ENCODE measurements around the gene GGA1. TPM values are rescaled to one million over a fixed set of nuclear protein-coding genes. Genes with fewer than 3 reads are reported as not detected.
"Not testable (repeated sequence)": the region's sequence is repeated elsewhere in the genome, so short reads cannot be mapped to it uniquely, and the experiment has no call there.

Gene GGA1
- total RNA-seq, 2 experiments from 2014 or later, result 57.0 to 60.9 TPM

DNA sequence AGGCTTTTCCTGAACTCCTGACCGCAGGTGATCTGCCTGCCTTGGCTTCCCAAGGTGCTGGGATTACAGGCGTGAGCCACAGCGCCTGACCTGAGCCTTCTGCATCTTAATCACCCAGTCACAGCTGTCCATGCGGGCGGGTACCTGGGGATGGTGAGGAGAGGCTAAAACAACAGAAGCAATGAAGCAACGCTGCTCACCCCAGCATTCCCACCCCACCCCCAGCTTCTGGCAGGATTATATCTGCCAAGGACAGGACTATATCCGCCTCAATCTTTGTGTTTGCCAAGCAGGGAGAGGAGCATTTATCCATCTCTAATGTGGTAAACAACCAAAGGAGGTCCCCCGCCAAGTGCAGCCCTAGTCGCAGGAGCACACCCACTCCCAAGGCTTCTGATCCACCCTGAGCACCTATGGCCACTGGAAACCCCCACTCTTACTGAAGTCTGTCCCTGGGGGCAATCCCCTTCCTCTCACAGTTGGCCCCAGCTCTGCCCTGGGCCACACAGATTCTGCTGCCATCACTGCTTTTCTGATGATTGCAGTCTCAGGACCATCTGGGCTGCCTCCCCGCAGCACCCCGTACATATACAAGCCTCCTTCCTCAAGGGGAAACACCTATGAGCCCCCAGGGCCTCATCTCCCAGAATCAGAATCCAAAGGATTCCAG, 20.0 kb upstream of the GGA1 start:
- Histone ChIP-seq H3K4me1 (ENCODE audit: insufficient read depth, low read length) (peaks cover 17% of the 10 kb centered on the region), H3K4me3 (ENCODE audit: low read length) (no peak overlapping the region), H3K36me3 (ENCODE audit: insufficient read depth, low read length) (no peaks in the 10 kb centered on the region), H3K27ac (ENCODE audit: low read depth in 1 of 2, low read length in 2 of 2) (no peak overlapping the region), H3K9me3 (ENCODE audit: control insufficient read depth in 1 of 2, insufficient read depth in 1 of 2, low read length in 2 of 2) (no peaks in the 10 kb centered on the region), H3K27me3 (ENCODE audit: control insufficient read depth in 1 of 2, insufficient read depth in 2 of 2, low read length in 2 of 2) (no peaks in the 10 kb centered on the region)
- no peaks in the 10 kb centered on the region for H3K36me3 Mint-ChIP-seq (ENCODE audit: low read depth)
- no peak overlapping the region for H3K27ac Mint-ChIP-seq
- H3K27me3 Mint-ChIP-seq, result no peaks in the 10 kb centered on the region
- no peak for DNase-seq
- no peaks in the 10 kb centered on the region for H3K9me3 Mint-ChIP-seq
- TF ChIP-seq, protein P1, sequence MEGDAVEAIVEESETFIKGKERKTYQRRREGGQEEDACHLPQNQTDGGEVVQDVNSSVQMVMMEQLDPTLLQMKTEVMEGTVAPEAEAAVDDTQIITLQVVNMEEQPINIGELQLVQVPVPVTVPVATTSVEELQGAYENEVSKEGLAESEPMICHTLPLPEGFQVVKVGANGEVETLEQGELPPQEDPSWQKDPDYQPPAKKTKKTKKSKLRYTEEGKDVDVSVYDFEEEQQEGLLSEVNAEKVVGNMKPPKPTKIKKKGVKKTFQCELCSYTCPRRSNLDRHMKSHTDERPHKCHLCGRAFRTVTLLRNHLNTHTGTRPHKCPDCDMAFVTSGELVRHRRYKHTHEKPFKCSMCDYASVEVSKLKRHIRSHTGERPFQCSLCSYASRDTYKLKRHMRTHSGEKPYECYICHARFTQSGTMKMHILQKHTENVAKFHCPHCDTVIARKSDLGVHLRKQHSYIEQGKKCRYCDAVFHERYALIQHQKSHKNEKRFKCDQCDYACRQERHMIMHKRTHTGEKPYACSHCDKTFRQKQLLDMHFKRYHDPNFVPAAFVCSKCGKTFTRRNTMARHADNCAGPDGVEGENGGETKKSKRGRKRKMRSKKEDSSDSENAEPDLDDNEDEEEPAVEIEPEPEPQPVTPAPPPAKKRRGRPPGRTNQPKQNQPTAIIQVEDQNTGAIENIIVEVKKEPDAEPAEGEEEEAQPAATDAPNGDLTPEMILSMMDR (IDR thresholded peaks at IDR 0.05), result no peak
- no peak for ATAC-seq (ENCODE audit: poor library complexity)
- ChIA-PET CTCF (interaction anchor here (0.7 to 1.1 kb wide), 2 partner anchors 11 to 50 kb away, joined by 3 read pairs; no protein-coding TSS in a partner anchor), POLR2A (no interaction called here)
- H3K4me1 Mint-ChIP-seq (ENCODE audit: low read depth), result peaks cover 18% of the 10 kb centered on the region
- intact Hi-C loops (cut with DNase I, micrococcal nuclease), result no loop called here
- H3K4me3 Mint-ChIP-seq, result no peak overlapping the region

DNA sequence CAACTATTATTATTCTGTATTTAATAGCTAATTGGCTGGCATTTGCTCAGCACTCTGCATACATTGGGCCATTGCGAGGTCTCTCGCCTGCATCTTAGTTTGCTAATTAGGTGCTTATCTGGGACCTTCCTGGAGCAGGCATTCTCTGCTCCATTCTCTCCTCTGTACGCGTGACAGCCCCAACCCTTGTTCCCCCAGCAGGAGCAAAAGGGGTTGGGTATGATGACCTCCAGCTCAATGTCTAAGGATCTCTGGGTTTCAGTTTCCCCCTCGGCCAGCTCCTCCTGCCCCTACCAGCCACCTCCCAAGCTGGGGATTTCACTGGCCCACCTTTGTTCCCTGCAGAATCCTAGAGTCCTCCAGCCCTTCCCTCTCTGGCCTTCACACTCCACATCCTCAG, 19.0 kb upstream of the GGA1 start:
- POLR2A ChIA-PET, result no interaction called here

DNA sequence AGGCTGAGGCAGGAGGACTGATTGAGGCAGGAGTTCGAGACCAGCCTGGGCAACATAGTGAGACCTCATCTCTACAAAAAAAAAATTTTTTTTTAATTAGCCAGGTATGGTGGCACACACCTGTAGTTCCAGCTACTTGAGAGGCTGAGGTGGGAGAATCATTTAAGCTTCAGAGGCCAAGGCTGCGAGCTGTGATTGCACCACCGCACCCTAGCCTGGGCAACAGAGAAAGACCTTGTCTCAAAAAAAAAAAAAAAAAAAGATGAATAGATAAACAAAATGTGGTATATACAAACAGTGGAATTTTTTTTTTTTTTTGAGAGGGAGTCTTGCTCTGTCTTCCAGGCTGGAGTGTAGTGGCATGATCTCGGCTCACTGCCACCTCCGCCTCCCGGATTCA, 17.6 kb upstream of the GGA1 start:
- POLR2A ChIA-PET, result interaction anchor here (1.0 to 2.3 kb wide), 2 partner anchors 16 to 24 kb away, joined by 3 to 59 read pairs; partner anchors contain the start of gene GGA1
- H3K36me3 ChIP-seq (ENCODE audit: insufficient read depth, low read length); DNase-seq; H3K36me3 Mint-ChIP-seq (ENCODE audit: low read depth); H3K4me3 ChIP-seq (ENCODE audit: low read length); H3K27ac ChIP-seq (ENCODE audit: low read depth in 1 of 2, low read length in 2 of 2); H3K27me3 Mint-ChIP-seq; H3K27me3 ChIP-seq (ENCODE audit: control insufficient read depth in 1 of 2, insufficient read depth in 2 of 2, low read length in 2 of 2); H3K9me3 Mint-ChIP-seq; H3K27ac Mint-ChIP-seq; H3K4me3 Mint-ChIP-seq; H3K9me3 ChIP-seq (ENCODE audit: control insufficient read depth in 1 of 2, insufficient read depth in 1 of 2, low read length in 2 of 2); intact Hi-C loops (cut with DNase I, micrococcal nuclease); ATAC-seq (ENCODE audit: poor library complexity): not testable (repeated sequence)
- H3K4me1 Mint-ChIP-seq (ENCODE audit: low read depth), result peaks cover 13% of the 10 kb centered on the region
- CTCF ChIA-PET, result interaction anchor here (0.7 to 2.4 kb wide), 3 partner anchors 16 to 51 kb away, joined by 4 to 29 read pairs (median 6); no protein-coding TSS in a partner anchor
- peaks cover 17% of the 10 kb centered on the region for H3K4me1 ChIP-seq (ENCODE audit: insufficient read depth, low read length)

More for the DNA sequence above, 19.0 kb upstream of the GGA1 start:
- Histone ChIP-seq H3K27me3 (ENCODE audit: control insufficient read depth in 1 of 2, insufficient read depth in 2 of 2, low read length in 2 of 2) (no peaks in the 10 kb centered on the region), H3K4me3 (ENCODE audit: low read length) (no peak overlapping the region), H3K36me3 (ENCODE audit: insufficient read depth, low read length) (no peaks in the 10 kb centered on the region), H3K4me1 (ENCODE audit: insufficient read depth, low read length) (peaks cover 17% of the 10 kb centered on the region), H3K9me3 (ENCODE audit: control insufficient read depth in 1 of 2, insufficient read depth in 1 of 2, low read length in 2 of 2) (no peaks in the 10 kb centered on the region), H3K27ac (ENCODE audit: low read depth in 1 of 2, low read length in 2 of 2) (no peak overlapping the region)
- TF ChIP-seq, protein P1 (IDR thresholded peaks at IDR 0.05), result no peak
- intact Hi-C loops (cut with DNase I, micrococcal nuclease), result no loop called here
- Mint-ChIP-seq H3K9me3 (no peaks in the 10 kb centered on the region), H3K4me1 (ENCODE audit: low read depth) (peaks cover 18% of the 10 kb centered on the region), H3K27me3 (no peaks in the 10 kb centered on the region), H3K36me3 (ENCODE audit: low read depth) (no peaks in the 10 kb centered on the region), H3K4me3 (no peak overlapping the region), H3K27ac (no peak overlapping the region)
- ATAC-seq (ENCODE audit: poor library complexity) (no peak), DNase-seq (no peak)
- CTCF ChIA-PET, result no interaction called here
